HCT116 (cell line): ENCODE measurements around the gene CDKAL1. TPM values are rescaled to one million over a fixed set of nuclear protein-coding genes. Genes with fewer than 3 reads are reported as not detected.

Source experiments
- ATAC-seq: fragments of 200-7000 bp; cut with Tn5 transposase; 2 replicates; pipeline ENCODE4 v1.9.1; 2020; ENCODE audit warnings: mild to moderate bottlenecking, moderate library complexity
- BruUV-seq: library from RNA; stranded (reverse); fragments of 400-500 nt; replicated peaks from 2 replicates; lab custom pipeline; 2021; lab: Mats Ljungman, UMichigan
- CTCF ChIA-PET: fragments of 300-600 bp; sonication (Branson Sonifier 250); formaldehyde crosslinking; loops from one replicate; lab custom pipeline; 2021; ENCODE audit warnings: antibody characterized with exemption; lab: Charles Lee
- POLR2A ChIA-PET: fragments of 300-600, 350-600 bp; sonication (Branson Sonifier 250); formaldehyde crosslinking; loops from one replicate; lab custom pipeline; 2021; ENCODE audit warnings: antibody characterized with exemption; lab: Charles Lee
- RAD21 ChIA-PET, 2 experiments: fragments of 300-600 bp; sonication (Branson Sonifier 250); formaldehyde crosslinking; loops; one replicate each; lab custom pipeline; 2023; ENCODE audit warnings: low total read pairs in 2 of 2; ENCODE audit not compliant: uncharacterized antibody in 2 of 2, unreplicated experiment in 2 of 2, low non-redundant PET in 1 of 2; lab: Charles Lee
- DNase-seq: peaks from one replicate; pipeline ENCODE4 v3.0.0-alpha.2; 2010; ENCODE audit warnings: low read depth, low spot score
- H2AFZ ChIP-seq: fragments of 200-600 bp; shearing (Covaris generic), sonication (generic); 2 replicates; pipeline ENCODE4 v1.6.1; 2017; ENCODE audit warnings: low read depth, mixed run types, mixed read lengths, antibody characterized with exemption, low read length; ENCODE audit not compliant: poor library complexity, severe bottlenecking
- H3K27ac ChIP-seq: 2 replicates; pipeline ENCODE4 v1.5.1; 2012; ENCODE audit warnings: low read depth, low read length
- H3K27me3 ChIP-seq: fragments of 200-600 bp; sonication (generic); 2 replicates; pipeline ENCODE4 v1.6.1; 2016; ENCODE audit warnings: mixed run types, low read length, mixed read lengths; ENCODE audit not compliant: insufficient read depth
- H3K36me3 ChIP-seq, 2 experiments: fragments of 200-500 bp in 1 of 2; fragments of 200-600 bp in 1 of 2; sonication (Bioruptor generic) in 1 of 2; sonication (generic) in 1 of 2; 2 replicates each; pipeline versions ENCODE4 v1.5.1 to v1.6.1; 2014 to 2016; ENCODE audit warnings: low read length in 2 of 2, inconsistent platforms in 1 of 2, mixed read lengths in 1 of 2, mixed run types in 1 of 2; ENCODE audit not compliant: insufficient read depth in 2 of 2, control insufficient read depth in 1 of 2
- H3K4me1 ChIP-seq, 2 experiments: fragments of 200-600 bp in 1 of 2; sonication (generic) in 1 of 2; 2 replicates each; pipeline versions ENCODE4 v1.5.1 to v1.6.1; 2012 to 2017; ENCODE audit warnings: low read length in 2 of 2, inconsistent platforms in 1 of 2, mild to moderate bottlenecking in 1 of 2, mixed read lengths in 1 of 2, mixed run types in 1 of 2, moderate library complexity in 1 of 2; ENCODE audit not compliant: insufficient read depth in 2 of 2, control insufficient read depth in 1 of 2
- H3K4me2 ChIP-seq: fragments of 200-600 bp; sonication (generic); 2 replicates; pipeline ENCODE4 v1.6.1; 2017; ENCODE audit warnings: mixed run types, low read length, mixed read lengths
- H3K4me3 ChIP-seq, 2 experiments: fragments of 200-600 bp in 1 of 2; sonication (generic) in 1 of 2; replicated peaks in 1 of 2; 2 replicates each; pipeline ENCODE4 v1.5.1; 2011 to 2016; ENCODE audit warnings: low read length in 2 of 2, control low read depth in 1 of 2, low read depth in 1 of 2, mild to moderate bottlenecking in 1 of 2, mixed read lengths in 1 of 2, mixed run types in 1 of 2
- H3K79me2 ChIP-seq: fragments of 200-600 bp; sonication (generic); 2 replicates; pipeline ENCODE4 v1.6.1; 2017; ENCODE audit warnings: mild to moderate bottlenecking, mixed run types, low read length, moderate library complexity, mixed read lengths; ENCODE audit not compliant: insufficient read depth
- H3K9ac ChIP-seq: fragments of 200-600 bp; sonication (generic); 2 replicates; pipeline ENCODE4 v1.6.1; 2016; ENCODE audit warnings: low read length, mixed read lengths
- H3K9me2 ChIP-seq: fragments of 200-600 bp; sonication (generic), shearing (Covaris generic); 2 replicates; pipeline ENCODE4 v1.6.1; 2017; ENCODE audit warnings: mixed run types, mild to moderate bottlenecking, moderate library complexity; ENCODE audit not compliant: insufficient read depth
- H3K9me3 ChIP-seq, 2 experiments: fragments of 200-500 bp in 1 of 2; fragments of 200-600 bp in 1 of 2; sonication (Bioruptor generic) in 1 of 2; sonication (generic) in 1 of 2; 2 replicates each; pipeline ENCODE4 v1.6.1; 2014 to 2017; ENCODE audit warnings: low read length in 2 of 2, mixed read lengths in 2 of 2, inconsistent platforms in 1 of 2, low read depth in 1 of 2, mild to moderate bottlenecking in 1 of 2, mixed run types in 1 of 2, moderate library complexity in 1 of 2; ENCODE audit not compliant: control insufficient read depth in 1 of 2, insufficient read depth in 1 of 2
- H4K20me1 ChIP-seq: fragments of 200-600 bp; sonication (generic), shearing (Covaris generic); 2 replicates; pipeline ENCODE4 v1.6.1; 2017; ENCODE audit warnings: mixed run types, mild to moderate bottlenecking, moderate library complexity; ENCODE audit not compliant: insufficient read depth
- CEBPB ChIP-seq: IDR thresholded peaks from 2 replicates; pipeline ENCODE4 v1.6.1; 2012; ENCODE audit warnings: low read depth
- EGR1 ChIP-seq: IDR thresholded peaks from 2 replicates; pipeline ENCODE4 v1.6.1; 2012; ENCODE audit warnings: low read depth
- EZH2 ChIP-seq: fragments of 200-600 bp; sonication (generic); IDR thresholded peaks from 2 replicates; pipeline ENCODE4 v1.6.1; 2017; ENCODE audit warnings: antibody characterized with exemption, mixed run types
- EZH2phosphoT487 ChIP-seq: fragments of 200-600 bp; IDR thresholded peaks from 2 replicates; pipeline ENCODE4 v1.6.1; 2018; ENCODE audit warnings: antibody characterized with exemption, borderline replicate concordance
- FOSL1 ChIP-seq: IDR thresholded peaks from 2 replicates; pipeline ENCODE4 v1.6.1; 2012; ENCODE audit warnings: low read depth
- JUND ChIP-seq: IDR thresholded peaks from 2 replicates; pipeline ENCODE4 v1.6.1; 2012
- RAD21 ChIP-seq: IDR thresholded peaks from 2 replicates; pipeline ENCODE4 v1.6.1; 2012; ENCODE audit warnings: low read depth, mild to moderate bottlenecking
- SIN3A ChIP-seq: IDR thresholded peaks from 2 replicates; pipeline ENCODE4 v1.6.1; 2012; ENCODE audit warnings: low read depth
- SP1 ChIP-seq: IDR thresholded peaks from 2 replicates; pipeline ENCODE4 v1.6.1; 2012; ENCODE audit warnings: low read depth
- SRF ChIP-seq: IDR thresholded peaks from 2 replicates; pipeline ENCODE4 v1.6.1; 2012; ENCODE audit warnings: low read depth
- TCF7L2 ChIP-seq: IDR thresholded peaks from 2 replicates; pipeline ENCODE4 v1.7.0; 2011; ENCODE audit warnings: borderline replicate concordance, inconsistent platforms; ENCODE audit not compliant: insufficient read depth, insufficient read length; ENCODE audit errors: extremely low read depth
- ZFX ChIP-seq: fragments of 450-650 bp; IDR thresholded peaks from 2 replicates; pipeline ENCODE4 v1.6.1; 2017
- ZNF274 ChIP-seq: fragments of 200-500 bp; sonication (Bioruptor generic); IDR thresholded peaks from 2 replicates; pipeline ENCODE4 v1.6.1; 2014; ENCODE audit warnings: mild to moderate bottlenecking, low read depth, low read length, inconsistent platforms
- intact Hi-C: fragments of 100-400 bp; cut with micrococcal nuclease; formaldehyde crosslinking; loops from 2 replicates; pipeline ENCODE4 v1.10.0; 2022
- total RNA-seq: library from RNA; stranded (reverse); gene quantifications from one replicate; pipeline ENCODE4 v1.2.1, GENCODE V29; 2021; ENCODE audit not compliant: unreplicated experiment
- TF ChIP-seq, protein P1 (sequence below): IDR thresholded peaks from 2 replicates; pipeline ENCODE4 v1.6.1; 2012; ENCODE audit warnings: low read depth
- TF ChIP-seq, protein P2 (sequence below): IDR thresholded peaks from 2 replicates; pipeline ENCODE4 v1.6.1; 2012
- TF ChIP-seq, protein P3 (sequence below), 3 experiments: fragments of 200-600 bp in 1 of 3; sonication (generic) in 1 of 3; IDR thresholded peaks in 2 of 3; conservative IDR thresholded peaks in 1 of 3; 2 replicates each; pipeline ENCODE4 v1.5.1; 2012 to 2017; ENCODE audit warnings: low read depth in 2 of 3, low read length in 2 of 3, antibody characterized with exemption in 1 of 3, borderline replicate concordance in 1 of 3, control low read depth in 1 of 3, mild to moderate bottlenecking in 1 of 3, mixed read lengths in 1 of 3, mixed run types in 1 of 3, moderate library complexity in 1 of 3; ENCODE audit not compliant: insufficient read depth in 1 of 3

CDKAL1 gene
- total RNA-seq, 1 experiment from 2014 or later, result 14.9 TPM

DNA sequence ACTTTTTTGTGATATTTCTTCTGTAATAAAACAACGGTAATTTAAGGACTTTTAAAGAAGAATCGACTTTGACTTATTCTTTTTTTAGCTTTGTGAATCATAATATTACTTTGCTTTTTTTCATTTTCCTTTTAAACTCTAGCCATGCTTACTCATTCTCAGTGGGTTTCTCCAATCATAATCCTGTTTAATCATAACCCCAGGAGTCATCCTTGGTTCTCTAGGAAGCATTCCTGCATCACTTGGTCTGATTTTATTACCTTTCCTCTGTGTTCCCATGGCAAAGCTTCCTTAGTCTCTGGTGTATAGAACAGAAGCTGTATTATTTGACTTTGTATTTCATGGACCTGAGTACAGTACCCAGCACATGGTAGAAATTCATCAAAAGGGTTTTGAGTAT lies 223.5 kb downstream of the CDKAL1 start:
- Histone ChIP-seq H2AFZ (no peak overlapping the region), H3K4me1 (peaks cover 3 to 4% of the 10 kb centered on the region in 2 experiments; a peak in 1 of 4 replicates), H3K4me3 (no peak overlapping the region), H3K4me2 (no peak overlapping the region), H3K36me3 (no peaks in the 10 kb centered on the region), H3K9me2 (no peaks in the 10 kb centered on the region), H3K27me3 (no peaks in the 10 kb centered on the region), H4K20me1 (no peaks in the 10 kb centered on the region), H3K9me3 (no peaks in the 10 kb centered on the region), H3K79me2 (no peaks in the 10 kb centered on the region), H3K27ac (no peak overlapping the region), H3K9ac (no peak overlapping the region)
- intact Hi-C loops, result no loop called here
- BruUV-seq, result no TSS peak
- ChIA-PET RAD21 (no interaction called here), POLR2A (no interaction called here), CTCF (no interaction called here)
- no peak for DNase-seq
- ATAC-seq, result no peak
- TF ChIP-seq ZNF274 (no peak), TCF7L2 (no peak), FOSL1 (no peak), JUND (no peak), RAD21 (no peak)

DNA sequence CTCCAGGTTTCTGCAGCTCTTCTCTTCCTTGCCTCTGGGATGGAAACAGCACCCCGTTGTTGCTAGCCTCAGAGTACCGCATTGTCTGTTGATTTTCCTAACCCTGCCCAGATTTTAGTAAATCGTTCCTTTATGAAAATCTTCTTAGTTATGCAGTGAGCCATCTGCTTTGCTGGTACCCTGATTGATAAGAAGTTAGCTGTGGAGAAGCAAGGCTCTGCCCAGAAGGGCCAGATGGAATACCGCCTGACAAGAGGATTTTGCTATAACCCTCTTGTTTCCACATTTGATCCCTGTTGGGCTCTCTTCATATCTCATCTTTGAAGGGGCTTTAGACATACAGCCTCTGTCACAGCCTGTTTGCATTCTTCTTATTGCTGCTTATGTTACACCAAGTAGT lies 229.0 kb downstream of the CDKAL1 start:
- H3K4me3 ChIP-seq, result no peak overlapping the region
- no peak for DNase-seq
- H3K9me3 ChIP-seq, result no peaks in the 10 kb centered on the region
- H3K4me2 ChIP-seq, result no peak overlapping the region
- ATAC-seq, result no peak
- no peaks in the 10 kb centered on the region for H3K36me3 ChIP-seq
- POLR2A ChIA-PET, result no interaction called here
- no peaks in the 10 kb centered on the region for H3K27me3 ChIP-seq
- no peaks in the 10 kb centered on the region for H3K79me2 ChIP-seq
- CTCF ChIA-PET, result no interaction called here
- no peaks in the 10 kb centered on the region for H3K9me2 ChIP-seq
- H3K27ac ChIP-seq, result no peak overlapping the region
- TF ChIP-seq ZNF274, result no peak
- TF ChIP-seq RAD21, result no peak
- TF ChIP-seq, protein P1, sequence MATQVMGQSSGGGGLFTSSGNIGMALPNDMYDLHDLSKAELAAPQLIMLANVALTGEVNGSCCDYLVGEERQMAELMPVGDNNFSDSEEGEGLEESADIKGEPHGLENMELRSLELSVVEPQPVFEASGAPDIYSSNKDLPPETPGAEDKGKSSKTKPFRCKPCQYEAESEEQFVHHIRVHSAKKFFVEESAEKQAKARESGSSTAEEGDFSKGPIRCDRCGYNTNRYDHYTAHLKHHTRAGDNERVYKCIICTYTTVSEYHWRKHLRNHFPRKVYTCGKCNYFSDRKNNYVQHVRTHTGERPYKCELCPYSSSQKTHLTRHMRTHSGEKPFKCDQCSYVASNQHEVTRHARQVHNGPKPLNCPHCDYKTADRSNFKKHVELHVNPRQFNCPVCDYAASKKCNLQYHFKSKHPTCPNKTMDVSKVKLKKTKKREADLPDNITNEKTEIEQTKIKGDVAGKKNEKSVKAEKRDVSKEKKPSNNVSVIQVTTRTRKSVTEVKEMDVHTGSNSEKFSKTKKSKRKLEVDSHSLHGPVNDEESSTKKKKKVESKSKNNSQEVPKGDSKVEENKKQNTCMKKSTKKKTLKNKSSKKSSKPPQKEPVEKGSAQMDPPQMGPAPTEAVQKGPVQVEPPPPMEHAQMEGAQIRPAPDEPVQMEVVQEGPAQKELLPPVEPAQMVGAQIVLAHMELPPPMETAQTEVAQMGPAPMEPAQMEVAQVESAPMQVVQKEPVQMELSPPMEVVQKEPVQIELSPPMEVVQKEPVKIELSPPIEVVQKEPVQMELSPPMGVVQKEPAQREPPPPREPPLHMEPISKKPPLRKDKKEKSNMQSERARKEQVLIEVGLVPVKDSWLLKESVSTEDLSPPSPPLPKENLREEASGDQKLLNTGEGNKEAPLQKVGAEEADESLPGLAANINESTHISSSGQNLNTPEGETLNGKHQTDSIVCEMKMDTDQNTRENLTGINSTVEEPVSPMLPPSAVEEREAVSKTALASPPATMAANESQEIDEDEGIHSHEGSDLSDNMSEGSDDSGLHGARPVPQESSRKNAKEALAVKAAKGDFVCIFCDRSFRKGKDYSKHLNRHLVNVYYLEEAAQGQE, result no peak
- TF ChIP-seq, protein P2, sequence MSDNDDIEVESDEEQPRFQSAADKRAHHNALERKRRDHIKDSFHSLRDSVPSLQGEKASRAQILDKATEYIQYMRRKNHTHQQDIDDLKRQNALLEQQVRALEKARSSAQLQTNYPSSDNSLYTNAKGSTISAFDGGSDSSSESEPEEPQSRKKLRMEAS, result no peak
- TF ChIP-seq CEBPB, result no peak
- no peak for TF ChIP-seq SP1
- TF ChIP-seq TCF7L2, result no peak
- no peak for TF ChIP-seq EZH2
- no peak for TF ChIP-seq ZFX
- no peak for TF ChIP-seq SIN3A
- TF ChIP-seq SRF, result no peak
- no peak for TF ChIP-seq EGR1
- no peak for TF ChIP-seq EZH2phosphoT487
- TF ChIP-seq, protein P3, sequence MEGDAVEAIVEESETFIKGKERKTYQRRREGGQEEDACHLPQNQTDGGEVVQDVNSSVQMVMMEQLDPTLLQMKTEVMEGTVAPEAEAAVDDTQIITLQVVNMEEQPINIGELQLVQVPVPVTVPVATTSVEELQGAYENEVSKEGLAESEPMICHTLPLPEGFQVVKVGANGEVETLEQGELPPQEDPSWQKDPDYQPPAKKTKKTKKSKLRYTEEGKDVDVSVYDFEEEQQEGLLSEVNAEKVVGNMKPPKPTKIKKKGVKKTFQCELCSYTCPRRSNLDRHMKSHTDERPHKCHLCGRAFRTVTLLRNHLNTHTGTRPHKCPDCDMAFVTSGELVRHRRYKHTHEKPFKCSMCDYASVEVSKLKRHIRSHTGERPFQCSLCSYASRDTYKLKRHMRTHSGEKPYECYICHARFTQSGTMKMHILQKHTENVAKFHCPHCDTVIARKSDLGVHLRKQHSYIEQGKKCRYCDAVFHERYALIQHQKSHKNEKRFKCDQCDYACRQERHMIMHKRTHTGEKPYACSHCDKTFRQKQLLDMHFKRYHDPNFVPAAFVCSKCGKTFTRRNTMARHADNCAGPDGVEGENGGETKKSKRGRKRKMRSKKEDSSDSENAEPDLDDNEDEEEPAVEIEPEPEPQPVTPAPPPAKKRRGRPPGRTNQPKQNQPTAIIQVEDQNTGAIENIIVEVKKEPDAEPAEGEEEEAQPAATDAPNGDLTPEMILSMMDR (IDR thresholded peaks at IDR 0.05 in 2 of 3, conservative IDR thresholded peaks at IDR 0.05 in 1 of 3; ENCODE audit: borderline replicate concordance in 1 of 3, insufficient read depth in 1 of 3, low read depth in 2 of 3, low read length in 2 of 3), result no peak
- H2AFZ ChIP-seq, result no peak overlapping the region
- BruUV-seq, result no TSS peak
- H4K20me1 ChIP-seq, result no peaks in the 10 kb centered on the region
- H3K9ac ChIP-seq, result no peak overlapping the region
- no peaks in the 10 kb centered on the region for H3K4me1 ChIP-seq
- intact Hi-C loops, result no loop called here
- RAD21 ChIA-PET, result no interaction called here
